Measurements from ENCODE around the gene PIGK.

GRCh38 chr1:77039739-77040138, 179.5 kb downstream of the PIGK start:
- no peak for TF ChIP-seq CTCF (IDR thresholded peaks at IDR 0.05; ENCODE audit: borderline replicate concordance, extremely low read depth, low read length, poor library complexity, severe bottlenecking)
- no peak for TF ChIP-seq EZH2 (IDR thresholded peaks at IDR 0.05; ENCODE audit: borderline replicate concordance, low read depth, low read length, severe bottlenecking)
